Stomach (tissue), 4 donors: ENCODE measurements around the gene RFX2.

Experiments
- CTCF ChIP-seq, 7 experiments: fragments of 450-650 bp in 4 of 7; fragments of 200-600 bp in 3 of 7; sonication (generic) in 3 of 7; IDR thresholded peaks; one replicate each; pipeline ENCODE4 v1.5.1; 2016 to 2019; ENCODE audit warnings: antibody characterized with exemption in 7 of 7, control low read depth in 2 of 7, mild to moderate bottlenecking in 1 of 7
- POLR2A ChIP-seq, 4 donors: fragments of 450-650 bp; IDR thresholded peaks; one replicate each; pipeline ENCODE4 v1.6.1; 2016; ENCODE audit warnings: antibody characterized with exemption in 4 of 4, control low read depth in 2 of 4, mild to moderate bottlenecking in 1 of 4, moderate library complexity in 1 of 4
- POLR2AphosphoS5 ChIP-seq, 3 donors: sonication (generic); formaldehyde crosslinking; IDR thresholded peaks; one replicate each; pipeline ENCODE4 v1.6.1; 2016; ENCODE audit warnings: antibody characterized with exemption in 3 of 3

GRCh38 chr19:6092329-6093286 lies 17.7 kb downstream of the RFX2 start:
- TF ChIP-seq CTCF (IDR thresholded peaks at IDR 0.05) (peak in 2 of 7 experiments; percentile 12 to 26), POLR2A (IDR thresholded peaks at IDR 0.05) (no peak), POLR2AphosphoS5 (IDR thresholded peaks at IDR 0.05) (peak; percentile 53 to 89 (median 80))
